GM23338 (cell line): Measurements from ENCODE around the gene CACNA1H. TPM values are rescaled to one million over a fixed set of nuclear protein-coding genes. Genes with fewer than 3 reads are reported as not detected.

Source experiments
- ATAC-seq: fragments of 200-7000 bp; cut with Tn5 transposase; 3 replicates; pipeline ENCODE4 v1.9.1; 2020
- DNase-seq: peaks from one replicate; pipeline ENCODE4 v3.0.0-alpha.2; 2015; ENCODE audit warnings: low spot score
- H2AFZ ChIP-seq: fragments of 200-600 bp; sonication (generic); 2 replicates; pipeline ENCODE4 v1.8.0; 2016; ENCODE audit warnings: antibody characterized with exemption, mild to moderate bottlenecking, moderate library complexity
- H3F3A ChIP-seq: fragments of 200-600 bp; sonication (generic); replicated peaks from 2 replicates; pipeline ENCODE4 v1.8.0; 2017; ENCODE audit warnings: antibody characterized with exemption, mixed run types, low read depth
- H3K27ac ChIP-seq: fragments of 200-600 bp; sonication (generic); 2 replicates; pipeline ENCODE4 v1.6.1; 2016; ENCODE audit warnings: low read depth
- H3K27me3 ChIP-seq: fragments of 200-600 bp; sonication (generic); 2 replicates; pipeline ENCODE4 v1.8.0; 2016; ENCODE audit warnings: mild to moderate bottlenecking, mixed run types, moderate library complexity; ENCODE audit not compliant: insufficient read depth
- H3K36me3 ChIP-seq: fragments of 200-600 bp; sonication (generic); 2 replicates; pipeline ENCODE4 v1.8.0; 2016; ENCODE audit warnings: mild to moderate bottlenecking; ENCODE audit not compliant: insufficient read depth
- H3K4me1 ChIP-seq: fragments of 200-600 bp; sonication (generic); 2 replicates; pipeline ENCODE4 v1.8.0; 2016; ENCODE audit warnings: mild to moderate bottlenecking, moderate library complexity; ENCODE audit not compliant: insufficient read depth
- H3K4me2 ChIP-seq: fragments of 200-600 bp; sonication (generic); 2 replicates; pipeline ENCODE4 v1.7.1; 2017; ENCODE audit warnings: mixed run types
- H3K4me3 ChIP-seq: fragments of 200-600 bp; sonication (generic); 2 replicates; pipeline ENCODE4 v1.6.1; 2016; ENCODE audit warnings: mixed run types
- H3K79me2 ChIP-seq: fragments of 200-600 bp; sonication (generic); replicated peaks from 2 replicates; pipeline ENCODE4 v1.8.0; 2017; ENCODE audit warnings: mild to moderate bottlenecking; ENCODE audit not compliant: insufficient read depth
- H3K9me2 ChIP-seq: fragments of 200-600 bp; sonication (generic); 2 replicates; pipeline ENCODE4 v1.8.0; 2017; ENCODE audit not compliant: insufficient read depth
- H4K20me1 ChIP-seq: fragments of 200-600 bp; sonication (generic); replicated peaks from 2 replicates; pipeline ENCODE4 v1.8.0; 2017; ENCODE audit warnings: mild to moderate bottlenecking; ENCODE audit not compliant: insufficient read depth
- H3K27ac Mint-ChIP-seq: 2 replicates; pipeline ENCODE4 v1.8.0; 2020; ENCODE audit warnings: inconsistent platforms, mild to moderate bottlenecking, moderate library complexity, mixed read lengths
- H3K27me3 Mint-ChIP-seq: 3 replicates; pipeline ENCODE4 v1.8.0; 2022; ENCODE audit warnings: low read depth, mild to moderate bottlenecking, moderate library complexity, mixed read lengths, inconsistent platforms; ENCODE audit not compliant: insufficient read depth, poor library complexity
- H3K36me3 Mint-ChIP-seq: 3 replicates; pipeline ENCODE4 v1.8.0; 2021; ENCODE audit warnings: low read depth, mild to moderate bottlenecking, inconsistent platforms, moderate library complexity, mixed read lengths
- H3K4me1 Mint-ChIP-seq: 3 replicates; pipeline ENCODE4 v1.8.0; 2020; ENCODE audit warnings: mild to moderate bottlenecking, inconsistent platforms, mixed read lengths
- H3K4me3 Mint-ChIP-seq: 3 replicates; pipeline ENCODE4 v1.8.0; 2021; ENCODE audit warnings: moderate library complexity, mild to moderate bottlenecking, inconsistent platforms, mixed read lengths
- H3K9me3 Mint-ChIP-seq: 3 replicates; pipeline ENCODE4 v1.8.0; 2020; ENCODE audit warnings: moderate library complexity, mild to moderate bottlenecking, inconsistent platforms, mixed read lengths
- CREB1 ChIP-seq: fragments of 250-450 bp; sonication (Bioruptor Pico); IDR thresholded peaks from 2 replicates; pipeline ENCODE4 v1.5.0; 2020; ENCODE audit warnings: low read depth, mild to moderate bottlenecking, moderate library complexity
- EZH2 ChIP-seq: fragments of 200-600 bp; sonication (generic); IDR thresholded peaks from one replicate; pipeline ENCODE4 v1.8.0; 2017; ENCODE audit warnings: antibody characterized with exemption, mild to moderate bottlenecking, low read depth; ENCODE audit not compliant: unreplicated experiment
- EZH2phosphoT487 ChIP-seq: fragments of 200-600 bp; sonication (generic); IDR thresholded peaks from one replicate; pipeline ENCODE4 v1.8.1; 2018; ENCODE audit warnings: antibody characterized with exemption; ENCODE audit not compliant: unreplicated experiment
- NANOG ChIP-seq: IDR thresholded peaks from 2 replicates; pipeline ENCODE4 v1.6.1; 2016; ENCODE audit warnings: antibody characterized with exemption, borderline replicate concordance
- STAT1 ChIP-seq: IDR thresholded peaks from one replicate; pipeline ENCODE4 v1.6.1; 2016; ENCODE audit warnings: antibody characterized with exemption; ENCODE audit not compliant: unreplicated experiment
- ZNF114 ChIP-seq: fragments of 250-450 bp; sonication (Bioruptor Pico); IDR thresholded peaks from 2 replicates; pipeline ENCODE4 v1.5.0; 2020; ENCODE audit warnings: mild to moderate bottlenecking, moderate library complexity
- ZNF331 ChIP-seq: fragments of 250-450 bp; sonication (Bioruptor Pico); IDR thresholded peaks from 2 replicates; pipeline ENCODE4 v1.5.0; 2020; ENCODE audit warnings: low read depth, mild to moderate bottlenecking, moderate library complexity
- polyA plus RNA-seq: library from polyadenylated mRNA; unstranded; fragments of >200 nt; fragmentation: Nextera tagmentation; extraction: Ambion mirVana; gene quantifications from 2 replicates; pipeline ENCODE4 v1.2.1, GENCODE V29; 2016
- total RNA-seq: library from RNA; depleted of rRNA; stranded (reverse); fragments of >200 nt; shearing (Covaris generic); gene quantifications from 2 replicates; pipeline ENCODE4 v1.2.3, GENCODE V29; 2014
- TF ChIP-seq, protein P1 (sequence below): fragments of 250-450 bp; sonication (Bioruptor Pico); IDR thresholded peaks from 2 replicates; pipeline ENCODE4 v1.5.0; 2020; ENCODE audit warnings: mild to moderate bottlenecking, moderate library complexity
- TF ChIP-seq, protein P2 (sequence below): IDR thresholded peaks from one replicate; pipeline ENCODE4 v1.6.1; 2018; ENCODE audit warnings: antibody characterized with exemption; ENCODE audit not compliant: unreplicated experiment
- TF ChIP-seq, protein P3 (sequence below), 2 experiments: fragments of 200-600 bp in 1 of 2; sonication (generic) in 1 of 2; conservative IDR thresholded peaks; 2 replicates each; pipeline versions ENCODE4 v1.5.1 to v1.6.1; 2016 to 2017; ENCODE audit warnings: antibody characterized with exemption in 2 of 2, low read depth in 2 of 2, mild to moderate bottlenecking in 2 of 2, moderate library complexity in 1 of 2

CACNA1H gene
- total and polyA plus RNA-seq, 2 experiments from 2014 or later = 3.5 to 43.3 TPM

DNA sequence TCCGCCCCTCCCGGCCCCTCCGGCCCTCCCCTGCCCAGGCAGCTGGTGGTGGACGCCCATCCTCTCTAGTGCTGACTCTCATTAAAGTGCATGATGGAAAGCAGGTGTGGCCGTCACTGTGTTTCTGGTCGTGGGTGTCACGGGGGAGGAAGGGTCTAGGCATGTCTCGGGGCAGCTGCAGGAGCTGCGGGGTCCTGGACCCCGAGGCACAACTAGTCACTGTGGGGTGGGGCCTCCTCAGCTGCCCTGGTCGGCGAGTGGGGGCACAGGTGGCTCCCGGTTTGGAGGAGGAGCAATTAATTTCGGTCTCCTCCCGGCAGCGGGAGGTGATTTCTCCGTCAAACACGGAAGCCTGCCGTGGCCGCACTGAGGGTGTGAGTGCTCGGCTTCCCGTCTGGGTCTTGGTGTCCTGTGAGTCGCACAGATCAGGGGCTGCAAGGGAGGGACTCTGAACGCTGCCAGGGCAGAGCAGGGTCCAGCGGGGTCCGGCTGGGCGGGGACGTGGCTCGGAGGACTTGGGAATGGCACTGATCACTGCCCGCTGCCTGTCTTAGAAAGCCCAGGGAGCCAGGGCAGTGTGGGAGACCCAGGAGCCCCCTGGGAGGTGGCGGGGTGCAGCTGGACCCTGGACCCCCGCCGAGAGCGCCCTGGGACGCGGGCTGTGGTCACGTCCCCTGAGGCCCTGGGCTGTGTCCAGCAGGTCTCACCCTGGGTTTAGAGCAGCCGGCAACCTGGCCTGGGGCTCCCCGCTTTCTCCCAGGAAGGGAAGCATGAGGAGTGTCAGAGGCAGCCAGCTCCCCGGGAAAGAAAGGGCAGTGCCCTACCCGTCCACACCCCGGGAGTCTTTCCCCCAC is 106.2 kb downstream of the CACNA1H start:
- Histone ChIP-seq H3K4me1 (no peaks in the 10 kb centered on the region), H3K4me3 (peak overlapping the region; percentile 41; the same call in 1 of the 2 replicates), H3F3A (no peaks in the 10 kb centered on the region), H4K20me1 (0 out of 2 replicates have a peak, but pooled peaks cover 2% of the 10 kb centered on the region), H3K27me3 (no peaks in the 10 kb centered on the region), H3K27ac (no peak overlapping the region), H3K4me2 (peak overlapping the region; percentile 70), H3K9me2 (no peaks in the 10 kb centered on the region), H3K36me3 (no peaks in the 10 kb centered on the region), H3K79me2 (no peaks in the 10 kb centered on the region), H2AFZ (0 out of 2 replicates have a peak overlapping the region, but pooled peaks have one; percentile 38)
- ATAC-seq (peak; percentile 6; the same call in 2 of the 3 replicates), DNase-seq (peak; percentile 45)
- Mint-ChIP-seq H3K9me3 (peaks cover under 1% of the 10 kb centered on the region; the same call in 1 of the 3 replicates), H3K4me1 (peaks cover 11% of the 10 kb centered on the region), H3K27ac (no peak overlapping the region), H3K36me3 (no peaks in the 10 kb centered on the region), H3K4me3 (peak overlapping the region; percentile 64; the same call in 2 of the 3 replicates), H3K27me3 (peaks cover 27% of the 10 kb centered on the region)
- TF ChIP-seq STAT1 (no peak), NANOG (no peak), CREB1 (CRISPR knock-in tag) (no peak), EZH2 (no peak), ZNF114 (CRISPR knock-in tag) (no peak), ZNF331 (CRISPR knock-in tag) (no peak), EZH2phosphoT487 (no peak)
- TF ChIP-seq, protein P1, sequence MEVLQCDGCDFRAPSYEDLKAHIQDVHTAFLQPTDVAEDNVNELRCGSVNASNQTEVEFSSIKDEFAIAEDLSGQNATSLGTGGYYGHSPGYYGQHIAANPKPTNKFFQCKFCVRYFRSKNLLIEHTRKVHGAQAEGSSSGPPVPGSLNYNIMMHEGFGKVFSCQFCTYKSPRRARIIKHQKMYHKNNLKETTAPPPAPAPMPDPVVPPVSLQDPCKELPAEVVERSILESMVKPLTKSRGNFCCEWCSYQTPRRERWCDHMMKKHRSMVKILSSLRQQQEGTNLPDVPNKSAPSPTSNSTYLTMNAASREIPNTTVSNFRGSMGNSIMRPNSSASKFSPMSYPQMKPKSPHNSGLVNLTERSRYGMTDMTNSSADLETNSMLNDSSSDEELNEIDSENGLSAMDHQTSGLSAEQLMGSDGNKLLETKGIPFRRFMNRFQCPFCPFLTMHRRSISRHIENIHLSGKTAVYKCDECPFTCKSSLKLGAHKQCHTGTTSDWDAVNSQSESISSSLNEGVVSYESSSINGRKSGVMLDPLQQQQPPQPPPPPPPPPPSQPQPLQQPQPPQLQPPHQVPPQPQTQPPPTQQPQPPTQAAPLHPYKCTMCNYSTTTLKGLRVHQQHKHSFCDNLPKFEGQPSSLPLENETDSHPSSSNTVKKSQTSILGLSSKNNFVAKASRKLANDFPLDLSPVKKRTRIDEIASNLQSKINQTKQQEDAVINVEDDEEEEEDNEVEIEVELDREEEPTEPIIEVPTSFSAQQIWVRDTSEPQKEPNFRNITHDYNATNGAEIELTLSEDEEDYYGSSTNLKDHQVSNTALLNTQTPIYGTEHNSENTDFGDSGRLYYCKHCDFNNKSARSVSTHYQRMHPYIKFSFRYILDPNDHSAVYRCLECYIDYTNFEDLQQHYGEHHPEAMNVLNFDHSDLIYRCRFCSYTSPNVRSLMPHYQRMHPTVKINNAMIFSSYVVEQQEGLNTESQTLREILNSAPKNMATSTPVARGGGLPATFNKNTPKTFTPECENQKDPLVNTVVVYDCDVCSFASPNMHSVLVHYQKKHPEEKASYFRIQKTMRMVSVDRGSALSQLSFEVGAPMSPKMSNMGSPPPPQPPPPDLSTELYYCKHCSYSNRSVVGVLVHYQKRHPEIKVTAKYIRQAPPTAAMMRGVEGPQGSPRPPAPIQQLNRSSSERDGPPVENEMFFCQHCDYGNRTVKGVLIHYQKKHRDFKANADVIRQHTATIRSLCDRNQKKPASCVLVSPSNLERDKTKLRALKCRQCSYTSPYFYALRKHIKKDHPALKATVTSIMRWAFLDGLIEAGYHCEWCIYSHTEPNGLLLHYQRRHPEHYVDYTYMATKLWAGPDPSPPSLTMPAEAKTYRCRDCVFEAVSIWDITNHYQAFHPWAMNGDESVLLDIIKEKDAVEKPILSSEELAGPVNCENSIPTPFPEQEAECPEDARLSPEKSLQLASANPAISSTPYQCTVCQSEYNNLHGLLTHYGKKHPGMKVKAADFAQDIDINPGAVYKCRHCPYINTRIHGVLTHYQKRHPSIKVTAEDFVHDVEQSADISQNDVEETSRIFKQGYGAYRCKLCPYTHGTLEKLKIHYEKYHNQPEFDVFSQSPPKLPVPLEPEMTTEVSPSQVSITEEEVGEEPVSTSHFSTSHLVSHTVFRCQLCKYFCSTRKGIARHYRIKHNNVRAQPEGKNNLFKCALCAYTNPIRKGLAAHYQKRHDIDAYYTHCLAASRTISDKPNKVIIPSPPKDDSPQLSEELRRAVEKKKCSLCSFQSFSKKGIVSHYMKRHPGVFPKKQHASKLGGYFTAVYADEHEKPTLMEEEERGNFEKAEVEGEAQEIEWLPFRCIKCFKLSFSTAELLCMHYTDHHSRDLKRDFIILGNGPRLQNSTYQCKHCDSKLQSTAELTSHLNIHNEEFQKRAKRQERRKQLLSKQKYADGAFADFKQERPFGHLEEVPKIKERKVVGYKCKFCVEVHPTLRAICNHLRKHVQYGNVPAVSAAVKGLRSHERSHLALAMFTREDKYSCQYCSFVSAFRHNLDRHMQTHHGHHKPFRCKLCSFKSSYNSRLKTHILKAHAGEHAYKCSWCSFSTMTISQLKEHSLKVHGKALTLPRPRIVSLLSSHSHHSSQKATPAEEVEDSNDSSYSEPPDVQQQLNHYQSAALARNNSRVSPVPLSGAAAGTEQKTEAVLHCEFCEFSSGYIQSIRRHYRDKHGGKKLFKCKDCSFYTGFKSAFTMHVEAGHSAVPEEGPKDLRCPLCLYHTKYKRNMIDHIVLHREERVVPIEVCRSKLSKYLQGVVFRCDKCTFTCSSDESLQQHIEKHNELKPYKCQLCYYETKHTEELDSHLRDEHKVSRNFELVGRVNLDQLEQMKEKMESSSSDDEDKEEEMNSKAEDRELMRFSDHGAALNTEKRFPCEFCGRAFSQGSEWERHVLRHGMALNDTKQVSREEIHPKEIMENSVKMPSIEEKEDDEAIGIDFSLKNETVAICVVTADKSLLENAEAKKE = no peak
- TF ChIP-seq, protein P2, sequence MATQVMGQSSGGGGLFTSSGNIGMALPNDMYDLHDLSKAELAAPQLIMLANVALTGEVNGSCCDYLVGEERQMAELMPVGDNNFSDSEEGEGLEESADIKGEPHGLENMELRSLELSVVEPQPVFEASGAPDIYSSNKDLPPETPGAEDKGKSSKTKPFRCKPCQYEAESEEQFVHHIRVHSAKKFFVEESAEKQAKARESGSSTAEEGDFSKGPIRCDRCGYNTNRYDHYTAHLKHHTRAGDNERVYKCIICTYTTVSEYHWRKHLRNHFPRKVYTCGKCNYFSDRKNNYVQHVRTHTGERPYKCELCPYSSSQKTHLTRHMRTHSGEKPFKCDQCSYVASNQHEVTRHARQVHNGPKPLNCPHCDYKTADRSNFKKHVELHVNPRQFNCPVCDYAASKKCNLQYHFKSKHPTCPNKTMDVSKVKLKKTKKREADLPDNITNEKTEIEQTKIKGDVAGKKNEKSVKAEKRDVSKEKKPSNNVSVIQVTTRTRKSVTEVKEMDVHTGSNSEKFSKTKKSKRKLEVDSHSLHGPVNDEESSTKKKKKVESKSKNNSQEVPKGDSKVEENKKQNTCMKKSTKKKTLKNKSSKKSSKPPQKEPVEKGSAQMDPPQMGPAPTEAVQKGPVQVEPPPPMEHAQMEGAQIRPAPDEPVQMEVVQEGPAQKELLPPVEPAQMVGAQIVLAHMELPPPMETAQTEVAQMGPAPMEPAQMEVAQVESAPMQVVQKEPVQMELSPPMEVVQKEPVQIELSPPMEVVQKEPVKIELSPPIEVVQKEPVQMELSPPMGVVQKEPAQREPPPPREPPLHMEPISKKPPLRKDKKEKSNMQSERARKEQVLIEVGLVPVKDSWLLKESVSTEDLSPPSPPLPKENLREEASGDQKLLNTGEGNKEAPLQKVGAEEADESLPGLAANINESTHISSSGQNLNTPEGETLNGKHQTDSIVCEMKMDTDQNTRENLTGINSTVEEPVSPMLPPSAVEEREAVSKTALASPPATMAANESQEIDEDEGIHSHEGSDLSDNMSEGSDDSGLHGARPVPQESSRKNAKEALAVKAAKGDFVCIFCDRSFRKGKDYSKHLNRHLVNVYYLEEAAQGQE = no peak
- TF ChIP-seq, protein P3, sequence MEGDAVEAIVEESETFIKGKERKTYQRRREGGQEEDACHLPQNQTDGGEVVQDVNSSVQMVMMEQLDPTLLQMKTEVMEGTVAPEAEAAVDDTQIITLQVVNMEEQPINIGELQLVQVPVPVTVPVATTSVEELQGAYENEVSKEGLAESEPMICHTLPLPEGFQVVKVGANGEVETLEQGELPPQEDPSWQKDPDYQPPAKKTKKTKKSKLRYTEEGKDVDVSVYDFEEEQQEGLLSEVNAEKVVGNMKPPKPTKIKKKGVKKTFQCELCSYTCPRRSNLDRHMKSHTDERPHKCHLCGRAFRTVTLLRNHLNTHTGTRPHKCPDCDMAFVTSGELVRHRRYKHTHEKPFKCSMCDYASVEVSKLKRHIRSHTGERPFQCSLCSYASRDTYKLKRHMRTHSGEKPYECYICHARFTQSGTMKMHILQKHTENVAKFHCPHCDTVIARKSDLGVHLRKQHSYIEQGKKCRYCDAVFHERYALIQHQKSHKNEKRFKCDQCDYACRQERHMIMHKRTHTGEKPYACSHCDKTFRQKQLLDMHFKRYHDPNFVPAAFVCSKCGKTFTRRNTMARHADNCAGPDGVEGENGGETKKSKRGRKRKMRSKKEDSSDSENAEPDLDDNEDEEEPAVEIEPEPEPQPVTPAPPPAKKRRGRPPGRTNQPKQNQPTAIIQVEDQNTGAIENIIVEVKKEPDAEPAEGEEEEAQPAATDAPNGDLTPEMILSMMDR (conservative IDR thresholded peaks at IDR 0.05; ENCODE audit: low read depth in 2 of 2) = no peak
